Liver (tissue), 9 donors: ENCODE data around the gene SLC22A15. TPM values are rescaled to one million over a fixed set of nuclear protein-coding genes. Genes with fewer than 3 reads are reported as not detected.

Experiments used
- DNase-seq: peaks from one replicate; pipeline ENCODE4 v3.0.0-alpha.2; 2017; ENCODE audit warnings: low spot score
- H3K27ac ChIP-seq, 2 donors: one replicate each; pipeline ENCODE4 v1.7.0; 2013; ENCODE audit warnings: inconsistent platforms in 2 of 2, low read length in 2 of 2, control low read depth in 1 of 2, low read depth in 1 of 2, mild to moderate bottlenecking in 1 of 2
- H3K27me3 ChIP-seq, 4 donors: one replicate each; pipeline versions ENCODE4 v1.6.1 to v1.7.0; 2013; ENCODE audit warnings: low read length in 3 of 4, inconsistent platforms in 1 of 4, mild to moderate bottlenecking in 1 of 4, moderate library complexity in 1 of 4; ENCODE audit not compliant: control insufficient read depth in 4 of 4, insufficient read depth in 4 of 4
- H3K36me3 ChIP-seq, 4 donors: one replicate each; pipeline versions ENCODE4 v1.6.1 to v1.7.0; 2013; ENCODE audit warnings: low read length in 3 of 4, mild to moderate bottlenecking in 3 of 4, low read depth in 1 of 4, moderate library complexity in 1 of 4; ENCODE audit not compliant: control insufficient read depth in 4 of 4, insufficient read depth in 3 of 4
- H3K4me1 ChIP-seq, 4 donors: one replicate each; pipeline versions ENCODE4 v1.6.1 to v1.7.0; 2013; ENCODE audit warnings: low read length in 3 of 4, mild to moderate bottlenecking in 3 of 4, moderate library complexity in 1 of 4; ENCODE audit not compliant: control insufficient read depth in 4 of 4, insufficient read depth in 4 of 4
- H3K4me3 ChIP-seq, 3 donors: one replicate each; pipeline versions ENCODE4 v1.6.1 to v1.7.0; 2013; ENCODE audit warnings: low read length in 3 of 3, control low read depth in 1 of 3, low read depth in 1 of 3, mild to moderate bottlenecking in 1 of 3
- H3K9ac ChIP-seq, 2 donors: one replicate each; pipeline ENCODE4 v1.7.0; 2013; ENCODE audit warnings: low read length in 2 of 2, mild to moderate bottlenecking in 2 of 2, moderate library complexity in 2 of 2, control low read depth in 1 of 2, low read depth in 1 of 2
- H3K9me3 ChIP-seq, 4 donors: one replicate each; pipeline versions ENCODE4 v1.6.1 to v1.7.0; 2013; ENCODE audit warnings: low read length in 3 of 4; ENCODE audit not compliant: control insufficient read depth in 4 of 4
- CTCF ChIP-seq: fragments of 150-350 bp; IDR thresholded peaks from 2 replicates; pipeline ENCODE4 v1.5.1; 2017; ENCODE audit warnings: improper control_type of control experiment, low read depth, low read length; ENCODE audit not compliant: missing input control
- EGR1 ChIP-seq, 2 donors: IDR thresholded peaks; 2 replicates each; pipeline ENCODE4 v1.6.1; 2016 to 2018; ENCODE audit warnings: antibody characterized with exemption in 2 of 2, low read depth in 2 of 2
- FOXA1 ChIP-seq: IDR thresholded peaks from 2 replicates; pipeline ENCODE4 v1.6.1; 2016; ENCODE audit warnings: antibody characterized with exemption
- GABPA ChIP-seq, 2 donors: IDR thresholded peaks in 1 of 2; conservative IDR thresholded peaks in 1 of 2; 2 replicates each; pipeline ENCODE4 v1.6.1; 2016; ENCODE audit warnings: antibody characterized with exemption in 2 of 2, mild to moderate bottlenecking in 1 of 2, moderate library complexity in 1 of 2
- HNF4A ChIP-seq, 2 donors: conservative IDR thresholded peaks; 2 replicates each; pipeline ENCODE4 v1.6.1; 2016; ENCODE audit warnings: antibody characterized with exemption in 2 of 2, mild to moderate bottlenecking in 2 of 2
- HNF4G ChIP-seq: IDR thresholded peaks from 2 replicates; pipeline ENCODE4 v1.6.1; 2016; ENCODE audit warnings: antibody characterized with exemption
- JUND ChIP-seq, 2 donors: IDR thresholded peaks; 2 replicates each; pipeline ENCODE4 v1.6.1; 2016; ENCODE audit warnings: antibody characterized with exemption in 2 of 2
- NR2F2 ChIP-seq: IDR thresholded peaks from 2 replicates; pipeline ENCODE4 v1.6.1; 2016; ENCODE audit warnings: antibody characterized with exemption
- RAD21 ChIP-seq, 2 donors: IDR thresholded peaks; 2 replicates each; pipeline ENCODE4 v1.6.1; 2016; ENCODE audit warnings: antibody characterized with exemption in 2 of 2, mild to moderate bottlenecking in 2 of 2
- SP1 ChIP-seq: IDR thresholded peaks from 2 replicates; pipeline ENCODE4 v1.6.1; 2018; ENCODE audit warnings: antibody characterized with exemption, mild to moderate bottlenecking
- TAF1 ChIP-seq: conservative IDR thresholded peaks from 2 replicates; pipeline ENCODE4 v1.6.1; 2016; ENCODE audit warnings: antibody characterized with exemption, mild to moderate bottlenecking
- YY1 ChIP-seq: IDR thresholded peaks from 2 replicates; pipeline ENCODE4 v1.6.1; 2016; ENCODE audit warnings: antibody characterized with exemption, mild to moderate bottlenecking
- ZBTB33 ChIP-seq: IDR thresholded peaks from 2 replicates; pipeline ENCODE4 v1.6.1; 2016; ENCODE audit warnings: antibody characterized with exemption
- WGBS: extraction: QIAGEN DNeasy Blood & Tissue Kit; methylation state at CpG from one replicate; pipeline ENCODE4 v1.1.7; 2013; 5-methylcytosine and 5-hydroxymethylcytosine counted together
- polyA plus RNA-seq, 2 donors: library from polyadenylated mRNA; stranded (reverse) in 1 of 2; unstranded in 1 of 2; fragments of 200-250 nt in 1 of 2; fragments of >200 nt in 1 of 2; fragmentation: Nextera tagmentation in 1 of 2; extraction: Ambion mirVana in 1 of 2; gene quantifications; one replicate each; pipeline versions ENCODE4 v1.2.1 to v1.2.3, GENCODE V29; 2013 to 2015
- total RNA-seq, 2 donors: library from RNA; depleted of rRNA; stranded (reverse); fragments of >200 nt; gene quantifications; one replicate each; pipeline ENCODE4 v1.2.3, GENCODE V29; 2014
- TF ChIP-seq, protein P1 (sequence below): IDR thresholded peaks from 2 replicates; pipeline ENCODE4 v1.6.1; 2016; ENCODE audit warnings: antibody characterized with exemption
- TF ChIP-seq, protein P2 (sequence below): IDR thresholded peaks from 2 replicates; pipeline ENCODE4 v1.6.1; 2016; ENCODE audit warnings: antibody characterized with exemption, mild to moderate bottlenecking
- TF ChIP-seq, protein P3 (sequence below): IDR thresholded peaks from 2 replicates; pipeline ENCODE4 v1.6.1; 2016; ENCODE audit warnings: antibody characterized with exemption
- donor health status: healthy.
- donor health status: healthy.
- donor health status: healthy.
- donor health status: healthy.
- donor health status: healthy.

The SLC22A15 gene
- total and polyA plus RNA-seq, 4 donors: 0.12 to 3.6 (median 0.83) TPM

DNA sequence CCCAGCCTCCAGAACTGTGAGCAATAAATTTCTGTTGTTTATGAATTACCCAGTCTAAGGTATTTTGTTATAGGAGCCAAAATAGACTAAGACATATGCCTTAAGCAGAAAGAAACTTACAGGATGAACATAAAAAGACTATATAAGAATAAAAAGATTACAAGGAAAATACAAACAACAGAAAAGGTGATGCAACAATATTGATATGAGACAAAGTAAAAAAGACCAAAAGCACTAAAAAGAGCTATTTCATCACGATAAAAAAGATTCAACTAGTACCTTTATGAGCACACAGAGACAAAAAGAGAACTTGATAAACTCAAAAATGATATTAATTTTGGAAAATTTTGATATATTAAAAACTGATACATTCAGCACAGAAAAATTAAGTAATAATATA, 3.2 kb upstream of the SLC22A15 start:
- H3K36me3 ChIP-seq: no peaks in the 10 kb centered on the region
- H3K27me3 ChIP-seq: peaks cover 0 to 3% (median 2%) of the 10 kb centered on the region in 4 donors
- no peak for TF ChIP-seq SP1
- no peak for TF ChIP-seq FOXA1
- no peak overlapping the region for H3K4me3 ChIP-seq
- H3K9ac ChIP-seq: no peak overlapping the region
- no peak overlapping the region for H3K27ac ChIP-seq
- 87% methylated on average over 1 of the region's 1 CpG for WGBS
- peaks cover 0 to 8% (median 6%) of the 10 kb centered on the region in 4 donors for H3K4me1 ChIP-seq
- no peak for DNase-seq
- peaks cover 0 to 4% (median 0%) of the 10 kb centered on the region in 4 donors for H3K9me3 ChIP-seq

- 50% methylated on average over 11 of the region's 11 CpGs for WGBS
- no peak overlapping the region for H3K27ac ChIP-seq
- peaks cover 0 to 4% (median 0%) of the 10 kb centered on the region in 4 donors for H3K9me3 ChIP-seq
- no peak overlapping the region for H3K9ac ChIP-seq
- peak overlapping the region; percentile 41 to 81 (median 42) for H3K4me3 ChIP-seq
- H3K27me3 ChIP-seq: peaks cover 0 to 3% (median 2%) of the 10 kb centered on the region in 4 donors
- no peak for DNase-seq
- peaks cover 0 to 8% (median 6%) of the 10 kb centered on the region in 4 donors for H3K4me1 ChIP-seq
- no peak for TF ChIP-seq TAF1
- no peak for TF ChIP-seq ZBTB33
- TF ChIP-seq HNF4A (conservative IDR thresholded peaks at IDR 0.05): no peak
- TF ChIP-seq, protein P1, sequence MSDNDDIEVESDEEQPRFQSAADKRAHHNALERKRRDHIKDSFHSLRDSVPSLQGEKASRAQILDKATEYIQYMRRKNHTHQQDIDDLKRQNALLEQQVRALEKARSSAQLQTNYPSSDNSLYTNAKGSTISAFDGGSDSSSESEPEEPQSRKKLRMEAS: no peak
- TF ChIP-seq GABPA (IDR thresholded peaks at IDR 0.05 in 1 of 2, conservative IDR thresholded peaks at IDR 0.05 in 1 of 2): no peak
- TF ChIP-seq, protein P2, sequence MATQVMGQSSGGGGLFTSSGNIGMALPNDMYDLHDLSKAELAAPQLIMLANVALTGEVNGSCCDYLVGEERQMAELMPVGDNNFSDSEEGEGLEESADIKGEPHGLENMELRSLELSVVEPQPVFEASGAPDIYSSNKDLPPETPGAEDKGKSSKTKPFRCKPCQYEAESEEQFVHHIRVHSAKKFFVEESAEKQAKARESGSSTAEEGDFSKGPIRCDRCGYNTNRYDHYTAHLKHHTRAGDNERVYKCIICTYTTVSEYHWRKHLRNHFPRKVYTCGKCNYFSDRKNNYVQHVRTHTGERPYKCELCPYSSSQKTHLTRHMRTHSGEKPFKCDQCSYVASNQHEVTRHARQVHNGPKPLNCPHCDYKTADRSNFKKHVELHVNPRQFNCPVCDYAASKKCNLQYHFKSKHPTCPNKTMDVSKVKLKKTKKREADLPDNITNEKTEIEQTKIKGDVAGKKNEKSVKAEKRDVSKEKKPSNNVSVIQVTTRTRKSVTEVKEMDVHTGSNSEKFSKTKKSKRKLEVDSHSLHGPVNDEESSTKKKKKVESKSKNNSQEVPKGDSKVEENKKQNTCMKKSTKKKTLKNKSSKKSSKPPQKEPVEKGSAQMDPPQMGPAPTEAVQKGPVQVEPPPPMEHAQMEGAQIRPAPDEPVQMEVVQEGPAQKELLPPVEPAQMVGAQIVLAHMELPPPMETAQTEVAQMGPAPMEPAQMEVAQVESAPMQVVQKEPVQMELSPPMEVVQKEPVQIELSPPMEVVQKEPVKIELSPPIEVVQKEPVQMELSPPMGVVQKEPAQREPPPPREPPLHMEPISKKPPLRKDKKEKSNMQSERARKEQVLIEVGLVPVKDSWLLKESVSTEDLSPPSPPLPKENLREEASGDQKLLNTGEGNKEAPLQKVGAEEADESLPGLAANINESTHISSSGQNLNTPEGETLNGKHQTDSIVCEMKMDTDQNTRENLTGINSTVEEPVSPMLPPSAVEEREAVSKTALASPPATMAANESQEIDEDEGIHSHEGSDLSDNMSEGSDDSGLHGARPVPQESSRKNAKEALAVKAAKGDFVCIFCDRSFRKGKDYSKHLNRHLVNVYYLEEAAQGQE: no peak
- TF ChIP-seq, protein P3, sequence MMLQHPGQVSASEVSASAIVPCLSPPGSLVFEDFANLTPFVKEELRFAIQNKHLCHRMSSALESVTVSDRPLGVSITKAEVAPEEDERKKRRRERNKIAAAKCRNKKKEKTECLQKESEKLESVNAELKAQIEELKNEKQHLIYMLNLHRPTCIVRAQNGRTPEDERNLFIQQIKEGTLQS: no peak
- no peak for TF ChIP-seq EGR1 (IDR thresholded peaks at IDR 0.05; ENCODE audit: low read depth in 2 of 2)
- no peaks in the 10 kb centered on the region for H3K36me3 ChIP-seq
Measured at GRCh38 chr1:115975569-115976061, 698 bp upstream of the SLC22A15 start.

DNA sequence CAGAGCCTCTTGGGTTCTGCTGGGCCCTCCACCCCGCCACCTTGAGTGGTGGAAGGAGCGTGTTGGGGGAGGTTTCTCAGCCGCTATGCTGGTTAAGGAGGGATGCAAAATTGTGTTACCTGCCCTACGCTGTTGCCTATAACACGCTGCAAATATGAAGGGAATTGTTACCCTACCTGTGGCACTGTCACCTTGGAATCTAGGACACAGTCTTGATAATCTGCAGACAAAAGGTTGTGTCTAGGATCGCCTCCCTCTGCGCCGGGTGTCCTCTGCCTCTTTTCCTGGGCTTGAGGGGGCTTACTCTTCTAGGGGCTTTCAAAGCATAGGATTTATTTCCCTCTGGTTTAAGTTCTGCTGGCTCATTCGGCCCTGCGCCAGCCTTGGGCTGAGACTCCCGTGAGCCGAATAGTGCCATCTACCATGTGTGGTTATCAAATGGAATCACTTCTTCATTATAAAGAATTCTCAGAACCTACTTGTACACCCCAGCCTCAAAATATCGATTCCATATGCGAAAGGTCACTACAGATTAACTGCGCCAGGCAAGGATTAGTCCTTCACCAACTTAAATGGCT, 697 bp downstream of the SLC22A15 start:
- Histone ChIP-seq H3K36me3 (no peaks in the 10 kb centered on the region), H3K9ac (no peak overlapping the region), H3K4me1 (peaks cover 0 to 8% (median 6%) of the 10 kb centered on the region in 4 donors), H3K9me3 (peaks cover 0 to 4% (median 0%) of the 10 kb centered on the region in 4 donors), H3K27me3 (peaks cover 0 to 3% (median 2%) of the 10 kb centered on the region in 4 donors), H3K4me3 (peak overlapping the region in 2 of 3 donors; percentile 55 to 81), H3K27ac (peak overlapping the region in 1 of 2 donors; percentile 42)
- WGBS: 61% methylated on average over 15 of the region's 15 CpGs
- DNase-seq: no peak
- TF ChIP-seq RAD21 (IDR thresholded peaks at IDR 0.05) (no peak), HNF4A (conservative IDR thresholded peaks at IDR 0.05) (no peak), HNF4G (no peak), NR2F2 (no peak), ZBTB33 (no peak), EGR1 (IDR thresholded peaks at IDR 0.05; ENCODE audit: low read depth in 2 of 2) (no peak), CTCF (no peak), TAF1 (no peak), YY1 (no peak), SP1 (no peak), JUND (IDR thresholded peaks at IDR 0.05) (no peak), FOXA1 (no peak)
- TF ChIP-seq, protein P1: no peak
